SK-N-MC (cell line): ENCODE measurements around the gene ZSWIM1.

Source experiments
- DNase-seq: peaks from one replicate; pipeline ENCODE4 v3.0.0-alpha.2; 2011; ENCODE audit warnings: low read depth, low spot score
- H3K27ac ChIP-seq: fragments of 200-600 bp; sonication (generic); 2 replicates; pipeline ENCODE4 v1.5.1; 2016; ENCODE audit warnings: mixed run types
- H3K36me3 ChIP-seq: fragments of 200-600 bp; sonication (generic); 2 replicates; pipeline ENCODE4 v1.6.1; 2017; ENCODE audit warnings: antibody characterized with exemption, low read length, mixed read lengths; ENCODE audit not compliant: insufficient read depth
- H3K4me3 ChIP-seq: fragments of 200-600 bp; sonication (generic); 2 replicates; pipeline ENCODE4 v1.5.1; 2016
- H3K9ac ChIP-seq: fragments of 200-600 bp; sonication (generic); 2 replicates; pipeline ENCODE4 v1.8.0; 2017; ENCODE audit warnings: mixed run types, mixed read lengths; ENCODE audit not compliant: insufficient read length
- H3K9me3 ChIP-seq: fragments of 200-600 bp; sonication (generic); 2 replicates; pipeline ENCODE4 v1.6.1; 2017; ENCODE audit warnings: low read depth, mild to moderate bottlenecking, antibody characterized with exemption, low read length, moderate library complexity, mixed read lengths
- EZH2 ChIP-seq: fragments of 200-600 bp; sonication (generic); IDR thresholded peaks from one replicate; pipeline ENCODE4 v1.6.1; 2017; ENCODE audit warnings: antibody characterized with exemption
- FOXP2 ChIP-seq: optimal IDR thresholded peaks from 2 replicates; pipeline ENCODE3; 2011; ENCODE audit warnings: mild to moderate bottlenecking, moderate library complexity; ENCODE audit not compliant: insufficient read depth; ENCODE audit errors: extremely low read length, control extremely low read depth
- POLR2AphosphoS5 ChIP-seq: IDR thresholded peaks from 2 replicates; pipeline ENCODE4 v1.6.1; 2012; ENCODE audit warnings: mild to moderate bottlenecking, low read depth, low read length, borderline replicate concordance

Gene ZSWIM1

GRCh38 chr20:45907219-45907948, 26.4 kb downstream of the ZSWIM1 start:
- no peaks in the 10 kb centered on the region for H3K9me3 ChIP-seq
- H3K36me3 ChIP-seq: peaks cover 35% of the 10 kb centered on the region; the same call in 1 of the 2 replicates
- H3K27ac ChIP-seq: no peak overlapping the region
- no peak overlapping the region for H3K9ac ChIP-seq
- no peak for TF ChIP-seq POLR2AphosphoS5
- TF ChIP-seq EZH2: no peak
- no peak for TF ChIP-seq FOXP2
- no peak overlapping the region for H3K4me3 ChIP-seq
- DNase-seq: no peak

- Histone ChIP-seq H3K4me3 (no peak overlapping the region), H3K27ac (no peak overlapping the region), H3K36me3 (peaks cover 35% of the 10 kb centered on the region; the same call in 1 of the 2 replicates), H3K9me3 (no peaks in the 10 kb centered on the region), H3K9ac (no peak overlapping the region)
- TF ChIP-seq EZH2 (no peak), POLR2AphosphoS5 (no peak), FOXP2 (no peak)
- DNase-seq: no peak
Measured at GRCh38 chr20:45908084-45908483, 27.1 kb downstream of the ZSWIM1 start.

GRCh38 chr20:45909336-45909808, 28.3 kb downstream of the ZSWIM1 start:
- Histone ChIP-seq H3K4me3 (no peak overlapping the region), H3K27ac (no peak overlapping the region), H3K9me3 (no peaks in the 10 kb centered on the region), H3K36me3 (peaks cover 33% of the 10 kb centered on the region; the same call in 1 of the 2 replicates), H3K9ac (no peak overlapping the region)
- no peak for DNase-seq
- no peak for TF ChIP-seq EZH2

GRCh38 chr20:45909817-45910669, 29.0 kb downstream of the ZSWIM1 start:
- H3K4me3 ChIP-seq: no peak overlapping the region
- no peaks in the 10 kb centered on the region for H3K9me3 ChIP-seq
- DNase-seq: no peak
- no peak for TF ChIP-seq FOXP2
- TF ChIP-seq POLR2AphosphoS5: no peak
- no peak for TF ChIP-seq EZH2
- no peak overlapping the region for H3K9ac ChIP-seq
- H3K27ac ChIP-seq: no peak overlapping the region
- H3K36me3 ChIP-seq: peaks cover 27% of the 10 kb centered on the region; the same call in 1 of the 2 replicates

GRCh38 chr20:45910670-45911485, 29.9 kb downstream of the ZSWIM1 start:
- peak; percentile 99 for DNase-seq
- H3K27ac ChIP-seq: peak overlapping the region; percentile 66; the same call in 1 of the 2 replicates
- no peaks in the 10 kb centered on the region for H3K9me3 ChIP-seq
- H3K36me3 ChIP-seq: peaks cover 21% of the 10 kb centered on the region; the same call in 1 of the 2 replicates
- H3K9ac ChIP-seq: peak overlapping the region; percentile 86
- peak overlapping the region; percentile 98 for H3K4me3 ChIP-seq
- TF ChIP-seq FOXP2 (no peak), EZH2 (no peak), POLR2AphosphoS5 (peak; percentile 83)

GRCh38 chr20:45911486-45912343, 30.7 kb downstream of the ZSWIM1 start, which contains the start of gene PLTP:
Gene PLTP (minus strand): TSS chr20:45912155. CDS start chr20:45911452, 703 bp downstream.
- peak within 1 kb of the TSS; percentile 98 for H3K4me3 ChIP-seq
- no peak for TF ChIP-seq FOXP2
- peak; percentile 93 for TF ChIP-seq POLR2AphosphoS5
- no peak for TF ChIP-seq EZH2
- peaks cover 15% of the 10 kb centered on the region; the same call in 1 of the 2 replicates for H3K36me3 ChIP-seq
- H3K9me3 ChIP-seq: no peaks in the 10 kb centered on the region
- H3K27ac ChIP-seq: peak within 1 kb of the TSS; percentile 66; the same call in 1 of the 2 replicates
- peak within 1 kb of the TSS; percentile 86 for H3K9ac ChIP-seq
- no peak for DNase-seq

GRCh38 chr20:45912344-45912682, 31.3 kb downstream of the ZSWIM1 start:
- Histone ChIP-seq H3K9me3 (no peaks in the 10 kb centered on the region), H3K4me3 (peak overlapping the region; percentile 98)

More at GRCh38 chr20:45912344-45912682, 31.3 kb downstream of the ZSWIM1 start:
- peaks cover 15% of the 10 kb centered on the region; the same call in 1 of the 2 replicates for H3K36me3 ChIP-seq
- no peak for DNase-seq
- no peak for TF ChIP-seq FOXP2
- no peak for TF ChIP-seq EZH2
- no peak for TF ChIP-seq POLR2AphosphoS5
- no peak overlapping the region for H3K27ac ChIP-seq
- H3K9ac ChIP-seq: peak overlapping the region; percentile 86
